ENCODE data around the gene KCNMB2. TPM values are rescaled to one million over a fixed set of nuclear protein-coding genes. Genes with fewer than 3 reads are reported as not detected.

Gene KCNMB2
- polyA plus RNA-seq, 1 donor (not counting 4 experiments of a cell fraction or from before 2014, with no cell fraction given) = not detected

GRCh38 chr3:178487752-178488151 is 48.5 kb upstream of the KCNMB2 start:
- no peak for FAIRE-seq
- Histone ChIP-seq H3K4me2 (ENCODE audit: control insufficient read depth, extremely low read depth, insufficient read depth, low read depth, low read length) (no peak overlapping the region), H3K27ac (ENCODE audit: control insufficient read depth, insufficient read depth, low read length) (no peak overlapping the region), H2AFZ (ENCODE audit: control insufficient read depth, low read length) (no peak overlapping the region), H3K27me3 (ENCODE audit: control insufficient read depth, extremely low read depth, insufficient read depth, low read length) (no peaks in the 10 kb centered on the region), H3K4me3 (ENCODE audit: control insufficient read depth in 2 of 3, extremely low read depth in 1 of 3, insufficient read depth in 2 of 3, low read depth in 1 of 3, low read length in 3 of 3) (no peak overlapping the region), H3K79me2 (ENCODE audit: control insufficient read depth, insufficient read depth, low read length) (no peaks in the 10 kb centered on the region), H4K20me1 (ENCODE audit: control insufficient read depth, extremely low read depth, insufficient read depth, low read length) (no peaks in the 10 kb centered on the region), H3K9me1 (ENCODE audit: control insufficient read depth, extremely low read depth, insufficient read depth, low read length) (no peaks in the 10 kb centered on the region), H3K9me3 (ENCODE audit: control insufficient read depth, low read depth, low read length) (no peaks in the 10 kb centered on the region), H3K4me1 (ENCODE audit: control insufficient read depth, extremely low read depth, insufficient read depth, low read length) (no peaks in the 10 kb centered on the region), H3K9ac (ENCODE audit: control insufficient read depth, extremely low read depth, insufficient read depth, low read length) (no peak overlapping the region), H3K36me3 (ENCODE audit: control insufficient read depth in 2 of 2, extremely low read depth in 1 of 2, insufficient read depth in 2 of 2, low read length in 2 of 2) (no peaks in the 10 kb centered on the region)
- TF ChIP-seq CTCF (optimal IDR thresholded peaks at IDR 0.05 in 1 of 3, IDR thresholded peaks at IDR 0.05 in 1 of 3, conservative IDR thresholded peaks at IDR 0.05 in 1 of 3; ENCODE audit: extremely low read depth in 1 of 3, insufficient read depth in 2 of 3, low read length in 3 of 3) (no peak), EZH2 (IDR thresholded peaks at IDR 0.05; ENCODE audit: low read length) (no peak)
- dilution Hi-C loops (cut with MboI; ENCODE audit: extremely low pct_ligation_motif_present, low sequenced_read_pairs) = no loop called here
- no peak for DNase-seq (ENCODE audit: low read depth, low spot score)

DNA sequence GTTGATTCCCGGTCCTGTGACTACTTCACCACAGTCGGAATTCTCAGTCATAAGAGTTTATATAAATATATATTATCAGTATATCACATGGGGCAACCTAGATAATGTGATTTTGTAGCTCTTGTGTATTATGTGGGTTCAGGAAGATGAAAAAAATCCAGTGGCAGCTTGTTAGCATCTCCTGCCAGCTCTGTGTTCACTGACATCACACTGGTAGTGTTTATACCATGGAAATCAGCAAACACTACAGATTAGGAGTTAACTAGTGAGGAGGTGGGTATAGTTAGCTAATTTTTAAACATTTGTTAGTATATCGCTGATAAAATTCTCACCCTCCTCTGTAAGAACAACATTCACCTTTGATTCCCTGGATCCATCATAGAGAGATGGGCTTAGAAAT is 44.5 kb upstream of the KCNMB2 start:
- Histone ChIP-seq H3K27ac (ENCODE audit: control insufficient read depth, insufficient read depth, low read length) (no peak overlapping the region), H3K9me1 (ENCODE audit: control insufficient read depth, extremely low read depth, insufficient read depth, low read length) (no peaks in the 10 kb centered on the region), H3K36me3 (ENCODE audit: control insufficient read depth in 2 of 2, extremely low read depth in 1 of 2, insufficient read depth in 2 of 2, low read length in 2 of 2) (no peaks in the 10 kb centered on the region), H4K20me1 (ENCODE audit: control insufficient read depth, extremely low read depth, insufficient read depth, low read length) (no peaks in the 10 kb centered on the region), H3K9ac (ENCODE audit: control insufficient read depth, extremely low read depth, insufficient read depth, low read length) (no peak overlapping the region), H3K4me1 (ENCODE audit: control insufficient read depth, extremely low read depth, insufficient read depth, low read length) (no peaks in the 10 kb centered on the region), H3K9me3 (ENCODE audit: control insufficient read depth, low read depth, low read length) (no peaks in the 10 kb centered on the region), H3K4me3 (ENCODE audit: control insufficient read depth in 2 of 3, extremely low read depth in 1 of 3, insufficient read depth in 2 of 3, low read depth in 1 of 3, low read length in 3 of 3) (no peak overlapping the region), H3K79me2 (ENCODE audit: control insufficient read depth, insufficient read depth, low read length) (no peaks in the 10 kb centered on the region), H3K4me2 (ENCODE audit: control insufficient read depth, extremely low read depth, insufficient read depth, low read depth, low read length) (no peak overlapping the region), H3K27me3 (ENCODE audit: control insufficient read depth, extremely low read depth, insufficient read depth, low read length) (no peaks in the 10 kb centered on the region), H2AFZ (ENCODE audit: control insufficient read depth, low read length) (no peak overlapping the region)
- FAIRE-seq = no peak
- dilution Hi-C loops (cut with MboI; ENCODE audit: extremely low pct_ligation_motif_present, low sequenced_read_pairs) = no loop called here
- no peak for DNase-seq (ENCODE audit: low read depth, low spot score)
- TF ChIP-seq EZH2 (IDR thresholded peaks at IDR 0.05; ENCODE audit: low read length) (no peak), CTCF (optimal IDR thresholded peaks at IDR 0.05 in 1 of 3, IDR thresholded peaks at IDR 0.05 in 1 of 3, conservative IDR thresholded peaks at IDR 0.05 in 1 of 3; ENCODE audit: extremely low read depth in 1 of 3, insufficient read depth in 2 of 3, low read length in 3 of 3) (no peak)

Data from keratinocyte (primary cell).